GM21529 (cell line): Measurements from ENCODE around the gene NFATC1.
A peak's percentile ranks its signal among the peaks of the same experiment; 100 is the strongest.

Experiments
- ATAC-seq: cut with Tn5 transposase; IDR thresholded peaks from one replicate; pipeline ENCODE4 v1.9.1; 2021; ENCODE audit not compliant: unreplicated experiment

NFATC1 gene

DNA sequence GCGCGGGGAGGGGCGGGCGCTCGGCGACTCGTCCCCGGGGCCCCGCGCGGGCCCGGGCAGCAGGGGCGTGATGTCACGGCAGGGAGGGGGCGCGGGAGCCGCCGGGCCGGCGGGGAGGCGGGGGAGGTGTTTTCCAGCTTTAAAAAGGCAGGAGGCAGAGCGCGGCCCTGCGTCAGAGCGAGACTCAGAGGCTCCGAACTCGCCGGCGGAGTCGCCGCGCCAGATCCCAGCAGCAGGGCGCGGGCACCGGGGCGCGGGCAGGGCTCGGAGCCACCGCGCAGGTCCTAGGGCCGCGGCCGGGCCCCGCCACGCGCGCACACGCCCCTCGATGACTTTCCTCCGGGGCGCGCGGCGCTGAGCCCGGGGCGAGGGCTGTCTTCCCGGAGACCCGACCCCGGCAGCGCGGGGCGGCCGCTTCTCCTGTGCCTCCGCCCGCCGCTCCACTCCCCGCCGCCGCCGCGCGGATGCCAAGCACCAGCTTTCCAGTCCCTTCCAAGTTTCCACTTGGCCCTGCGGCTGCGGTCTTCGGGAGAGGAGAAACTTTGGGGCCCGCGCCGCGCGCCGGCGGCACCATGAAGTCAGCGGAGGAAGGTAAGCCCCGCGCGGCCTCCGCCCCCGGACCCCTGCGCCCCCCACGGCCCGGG is at the start of gene NFATC1:
Gene NFATC1, plus strand, starts transcription at position 170 of the 644 bp plus-strand sequence. Its CDS starts 295 bp downstream, at position 465.
- ATAC-seq, result peak; percentile 23

DNA sequence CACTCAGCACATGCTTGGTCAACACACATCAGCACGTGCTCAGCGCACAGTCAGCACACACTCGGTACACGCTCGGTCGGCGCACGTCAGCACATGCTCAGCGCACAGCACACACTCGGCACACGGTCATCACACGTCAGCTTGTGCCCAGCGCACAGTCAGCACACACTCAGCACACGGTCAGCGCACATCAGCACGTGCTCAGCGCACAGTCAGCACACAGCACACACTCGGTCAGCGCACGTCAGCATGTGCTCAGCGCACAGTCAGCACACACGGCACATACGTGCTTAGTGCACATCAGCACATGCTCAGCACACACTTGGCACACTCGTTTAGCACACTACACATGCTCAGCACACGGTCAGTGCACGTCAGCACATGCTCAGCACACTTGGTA is 49.7 kb upstream of the NFATC1 start:
- no peak for ATAC-seq

GRCh38 chr18:79348066-79348465 is 47.7 kb upstream of the NFATC1 start:
- ATAC-seq, result no peak

DNA sequence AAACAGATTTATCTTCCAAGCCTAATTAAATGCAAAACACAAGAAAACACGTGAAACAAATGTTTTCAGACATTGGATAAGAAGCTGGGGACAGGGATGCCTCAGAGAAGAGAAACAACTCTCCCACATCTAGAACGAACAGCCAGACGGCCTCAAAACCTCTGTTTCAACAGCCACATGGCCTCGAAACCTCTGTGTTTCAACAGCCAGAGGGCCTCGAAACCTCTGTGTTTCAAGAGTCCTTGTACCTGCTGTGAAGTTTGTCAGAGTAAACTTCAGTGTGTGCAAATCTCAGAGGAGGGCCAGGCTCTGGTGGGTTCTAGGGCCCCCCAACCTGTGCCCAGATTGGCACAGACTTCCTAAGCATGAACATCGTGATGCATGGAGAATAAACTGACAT is 43.3 kb upstream of the NFATC1 start:
- no peak for ATAC-seq

DNA sequence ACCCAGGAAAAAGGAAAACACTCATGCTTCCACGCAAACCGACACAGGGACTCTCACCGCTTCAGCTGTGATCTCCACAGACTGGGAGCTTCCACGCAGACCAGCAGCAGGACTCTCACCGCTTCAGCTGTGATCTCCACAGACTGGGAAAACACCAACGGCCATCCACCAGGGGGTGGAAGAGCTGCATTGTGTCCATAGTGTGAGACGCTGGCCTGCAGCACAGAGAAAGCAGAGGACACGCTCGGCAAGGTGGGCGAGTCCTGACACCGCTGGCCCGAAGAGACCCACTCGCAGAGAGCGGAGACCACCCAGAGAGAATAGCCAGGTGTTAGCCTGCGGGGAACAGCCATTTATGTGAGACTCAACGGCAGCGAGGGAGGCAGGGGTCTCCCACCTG is 42.5 kb upstream of the NFATC1 start:
- no peak for ATAC-seq

DNA sequence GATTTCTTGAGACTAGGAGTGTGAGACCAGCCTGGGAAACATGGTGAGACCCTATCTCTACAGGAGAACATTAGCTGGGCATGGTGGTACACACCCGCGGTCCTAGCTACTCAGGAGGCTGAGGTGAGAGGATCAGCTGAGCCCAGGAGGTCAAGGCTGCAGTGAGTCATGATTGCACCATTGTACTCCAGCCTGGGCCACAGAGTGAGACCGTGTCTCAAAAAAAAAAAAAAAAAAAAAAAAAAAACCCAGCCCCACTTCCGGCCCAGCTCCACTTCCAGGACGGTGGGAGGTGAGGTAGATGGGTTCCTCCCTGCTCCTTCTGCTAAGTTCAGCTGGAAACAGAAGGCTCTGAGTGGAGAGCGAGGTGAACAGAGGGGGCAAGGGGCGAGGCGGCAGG is 41.4 kb upstream of the NFATC1 start:
- ATAC-seq, result no peak

- peak; percentile 37 for ATAC-seq
Measured at GRCh38 chr18:79355433-79356335, 40.0 kb upstream of the NFATC1 start.

GRCh38 chr18:79356435-79356834 is 39.3 kb upstream of the NFATC1 start:
- peak; percentile 92 for ATAC-seq

DNA sequence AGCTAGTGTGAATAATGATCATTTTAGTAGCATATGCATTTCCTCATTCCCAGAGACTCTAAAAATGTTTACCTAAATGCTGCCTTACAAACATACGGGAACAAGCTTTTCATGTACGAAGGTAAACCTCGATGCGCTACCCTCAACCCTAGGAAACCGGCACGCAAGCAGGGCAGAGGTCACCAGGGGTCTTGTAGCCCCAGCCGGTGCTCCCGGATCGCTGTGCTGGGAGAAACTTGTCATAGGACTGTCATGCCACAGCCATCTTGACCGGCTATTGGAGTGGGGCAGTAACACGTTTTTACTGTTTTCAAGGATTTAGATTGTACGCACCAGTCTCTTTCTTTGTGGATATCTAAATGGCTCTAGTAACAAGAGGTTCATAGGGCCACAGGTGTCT is 34.8 kb upstream of the NFATC1 start:
- no peak for ATAC-seq

DNA sequence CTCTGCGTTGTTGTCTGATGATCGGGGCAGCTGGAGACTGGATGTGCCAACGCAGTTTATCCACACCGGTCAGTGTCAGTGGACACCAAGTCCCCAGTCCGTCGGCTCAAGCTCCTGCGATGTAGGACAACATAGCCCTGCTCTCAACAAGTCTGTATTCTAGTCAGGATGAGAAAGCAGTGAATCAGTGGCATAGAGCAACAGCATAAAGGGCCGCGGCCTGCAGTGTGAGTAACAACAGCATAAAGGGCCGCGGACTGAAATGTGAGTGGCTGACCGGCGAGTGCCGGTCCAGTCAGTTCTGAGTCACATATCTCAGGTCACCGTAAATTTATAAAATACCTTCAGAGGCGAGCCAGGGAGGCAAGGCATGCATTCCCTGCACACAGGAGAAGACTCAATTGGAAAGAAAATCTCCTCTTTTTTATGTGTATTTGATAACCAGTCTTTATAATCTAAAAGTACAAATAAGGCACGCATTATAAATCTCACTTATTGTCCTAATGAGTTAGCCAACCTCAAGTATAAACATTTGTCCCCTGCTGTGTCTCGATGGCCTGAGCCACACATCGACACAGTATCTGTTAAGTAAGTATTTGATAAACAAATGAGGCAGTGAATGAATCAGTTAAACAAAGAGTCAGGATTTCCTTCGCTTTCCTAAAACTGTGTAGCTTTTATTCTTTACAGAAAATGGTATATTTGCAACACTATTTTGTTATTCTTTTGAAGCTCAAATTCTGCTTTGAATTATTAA is 33.8 kb upstream of the NFATC1 start:
- ATAC-seq, result no peak

- no peak for ATAC-seq
Measured at GRCh38 chr18:79365701-79366100, 30.0 kb upstream of the NFATC1 start.

GRCh38 chr18:79366177-79367094 is 29.3 kb upstream of the NFATC1 start:
- ATAC-seq, result no peak

DNA sequence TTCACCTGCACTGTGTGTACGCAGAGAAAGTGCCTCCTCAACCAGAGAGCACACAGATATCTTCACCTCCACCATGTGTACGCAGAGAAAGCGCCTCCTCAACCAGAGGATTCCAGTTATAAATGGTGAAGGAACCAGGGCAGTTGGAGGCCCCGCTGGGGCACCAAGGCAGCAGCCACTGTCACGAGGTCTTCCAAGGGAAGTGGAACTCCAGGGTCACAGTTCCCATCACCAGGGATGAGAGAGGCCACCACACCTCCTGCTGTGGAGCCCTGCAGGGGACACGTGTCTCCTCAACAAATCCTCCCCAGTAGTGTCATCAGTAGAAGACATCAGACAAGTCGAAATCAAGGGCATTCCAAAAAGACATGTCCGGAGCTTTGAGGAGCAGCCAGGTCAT is 28.2 kb upstream of the NFATC1 start:
- ATAC-seq, result no peak

DNA sequence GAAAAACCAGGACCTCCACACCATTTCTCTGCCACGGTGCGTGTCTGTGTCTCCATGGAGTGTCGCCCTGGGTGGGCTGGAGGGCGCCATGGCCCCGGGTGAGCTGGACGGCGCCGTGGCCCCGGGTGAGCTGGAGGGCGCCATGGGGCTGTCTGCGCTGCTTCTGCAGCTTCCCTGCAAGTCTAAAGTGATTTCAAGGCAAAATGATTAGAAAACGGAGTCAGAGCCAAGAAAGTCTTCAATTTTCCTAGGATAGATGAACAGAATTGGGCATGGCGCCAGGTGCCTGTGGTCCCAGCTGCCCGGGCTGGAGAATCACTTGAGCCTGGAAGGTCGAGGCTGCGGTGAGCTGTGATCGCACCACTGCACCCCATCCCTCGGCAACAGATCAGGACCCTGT is 27.7 kb upstream of the NFATC1 start:
- no peak for ATAC-seq

DNA sequence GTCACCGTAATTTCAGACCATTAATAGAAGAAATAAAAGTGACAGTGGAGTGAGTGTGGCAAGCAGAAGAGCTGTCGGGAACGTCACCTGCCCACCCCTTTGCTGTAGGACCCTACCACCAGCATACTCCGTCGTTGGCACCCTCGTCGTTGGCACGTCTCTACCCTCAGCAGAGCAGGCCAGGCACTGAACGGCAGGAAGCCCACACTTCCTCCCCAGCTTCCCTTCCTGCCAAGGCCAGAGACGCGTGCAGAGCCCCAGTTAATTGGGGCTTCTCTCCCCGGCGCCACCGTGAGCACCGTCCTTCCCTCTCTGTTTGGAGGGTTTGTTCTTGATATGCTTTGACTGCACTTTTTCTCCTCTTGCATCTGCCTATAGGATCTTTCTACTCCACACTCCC is 27.0 kb upstream of the NFATC1 start:
- no peak for ATAC-seq

- ATAC-seq, result no peak
Measured at GRCh38 chr18:79371561-79372121, 24.1 kb upstream of the NFATC1 start.

DNA sequence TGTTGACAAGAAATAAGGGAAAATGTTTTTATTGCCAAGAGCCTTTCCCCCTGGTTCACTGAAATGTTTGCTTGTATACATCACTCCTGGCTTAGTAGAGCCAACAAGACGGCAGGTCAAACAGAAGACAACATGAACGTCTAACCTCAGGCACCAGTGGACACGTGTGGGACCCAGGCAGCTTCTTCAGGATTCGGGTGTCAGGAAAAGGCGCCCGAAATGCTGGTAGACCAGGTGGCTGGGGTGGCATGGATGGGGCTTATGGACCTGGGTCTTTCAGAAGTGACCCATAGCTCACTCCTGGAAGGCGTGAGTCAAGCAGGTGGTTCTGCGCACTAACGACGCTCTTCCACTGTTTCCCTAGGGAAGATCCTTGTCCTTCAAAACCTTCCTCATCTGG is 23.3 kb upstream of the NFATC1 start:
- ATAC-seq, result no peak

GRCh38 chr18:79372991-79373390 is 22.7 kb upstream of the NFATC1 start:
- ATAC-seq, result no peak

DNA sequence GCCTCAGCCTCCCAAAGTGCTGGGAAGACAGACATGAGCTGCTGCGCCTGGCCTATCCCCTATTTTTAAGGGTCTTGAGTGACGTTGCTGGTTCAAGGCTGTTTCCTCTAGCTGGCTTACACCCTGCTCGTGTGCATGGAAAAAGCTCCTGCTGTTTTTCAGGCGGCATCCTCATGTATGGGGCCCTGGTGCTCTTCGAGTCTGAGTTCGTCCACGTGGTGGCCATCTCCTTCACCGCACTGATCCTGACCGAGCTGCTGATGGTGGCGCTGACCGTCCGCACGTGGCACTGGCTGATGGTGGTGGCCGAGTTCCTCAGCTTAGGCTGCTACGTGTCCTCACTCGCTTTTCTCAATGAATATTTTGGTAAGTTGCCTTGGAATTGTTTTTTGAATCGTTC is 22.0 kb upstream of the NFATC1 start:
- ATAC-seq, result no peak

GRCh38 chr18:79374408-79375171 is 21.1 kb upstream of the NFATC1 start:
- peak; percentile 89 for ATAC-seq
